T-cell (primary cell): ENCODE data around the gene RPTN. TPM values are rescaled to one million over a fixed set of nuclear protein-coding genes. Genes with fewer than 3 reads are reported as not detected.
A peak's percentile ranks its signal among the peaks of the same experiment; 100 is the strongest.

Experiments
- ATAC-seq, 4 experiments: fragments of 200-7000 bp in 3 of 4; fragments of 150-1000 bp in 1 of 4; cut with Tn5 transposase; replicated peaks in 1 of 4; 1 replicate in 3 of 4; 2 replicates in 1 of 4; pipeline ENCODE4 v1.10.0; 2021; ENCODE audit warnings: moderate library complexity in 3 of 4, mild to moderate bottlenecking in 2 of 4, moderate number of reproducible peaks in 1 of 4
- CTCF ChIA-PET, 2 donors: fragments of 300-600 bp; sonication (Branson Sonifier 250); formaldehyde crosslinking; loops; one replicate each; lab custom pipeline; 2022; ENCODE audit warnings: antibody characterized with exemption in 2 of 2; lab: Charles Lee
- POLR2A ChIA-PET, 2 donors: fragments of 300-600 bp; sonication (Branson Sonifier 250); formaldehyde crosslinking; loops; one replicate each; lab custom pipeline; 2022; ENCODE audit warnings: antibody characterized with exemption in 2 of 2; lab: Charles Lee
- DNase-seq, 35 experiments: peaks; one replicate each; pipeline versions ENCODE4 v3.0.0 to v3.0.0-alpha.2; 2013 to 2023
- H3K27ac ChIP-seq: one replicate; pipeline ENCODE4 v1.5.1; 2013; ENCODE audit warnings: low read length
- H3K27me3 ChIP-seq, 2 experiments: replicated peaks in 1 of 2; 1 replicate in 1 of 2; 2 replicates in 1 of 2; pipeline versions ENCODE4 v1.6.1 to v1.7.0; 2013; ENCODE audit warnings: low read length in 1 of 2, mixed read lengths in 1 of 2; ENCODE audit not compliant: control insufficient read depth in 2 of 2, insufficient read depth in 2 of 2; ENCODE audit errors: extremely low read depth in 1 of 2
- H3K36me3 ChIP-seq, 2 donors: 1 replicate in 1 of 2; 2 replicates in 1 of 2; pipeline versions ENCODE4 v1.6.1 to v1.7.0; 2013; ENCODE audit warnings: low read length in 1 of 2; ENCODE audit not compliant: control insufficient read depth in 2 of 2, insufficient read depth in 1 of 2; ENCODE audit errors: extremely low read depth in 1 of 2
- H3K4me1 ChIP-seq, 2 experiments: 1 replicate in 1 of 2; 2 replicates in 1 of 2; pipeline versions ENCODE4 v1.6.1 to v1.7.0; 2013; ENCODE audit warnings: low read length in 2 of 2, mixed read lengths in 1 of 2; ENCODE audit not compliant: insufficient read depth in 2 of 2, control insufficient read depth in 1 of 2; ENCODE audit errors: extremely low read depth in 1 of 2
- H3K4me3 ChIP-seq, 2 donors: 1 replicate in 1 of 2; 2 replicates in 1 of 2; pipeline versions ENCODE4 v1.5.1 to v1.7.0; 2013; ENCODE audit warnings: mild to moderate bottlenecking in 2 of 2, low read length in 1 of 2, moderate library complexity in 1 of 2; ENCODE audit not compliant: control insufficient read depth in 1 of 2; ENCODE audit errors: extremely low read depth in 1 of 2
- H3K9me3 ChIP-seq: 2 replicates; pipeline ENCODE4 v1.7.0; 2013
- H3K27ac Mint-ChIP-seq, 2 donors: one replicate each; pipeline ENCODE4 v1.8.0; 2020 to 2021; ENCODE audit warnings: mild to moderate bottlenecking in 2 of 2, mixed read lengths in 2 of 2
- H3K27me3 Mint-ChIP-seq, 2 donors: one replicate each; pipeline ENCODE4 v1.8.0; 2021 to 2022; ENCODE audit warnings: mixed read lengths in 2 of 2
- H3K36me3 Mint-ChIP-seq: one replicate; pipeline ENCODE4 v1.8.0; 2021; ENCODE audit warnings: mixed read lengths
- H3K4me1 Mint-ChIP-seq, 3 donors: one replicate each; pipeline ENCODE4 v1.8.0; 2020 to 2022; ENCODE audit warnings: mixed read lengths in 3 of 3, mild to moderate bottlenecking in 1 of 3
- H3K4me3 Mint-ChIP-seq, 3 donors: one replicate each; pipeline ENCODE4 v1.8.0; 2020 to 2022; ENCODE audit warnings: mild to moderate bottlenecking in 3 of 3, mixed read lengths in 3 of 3, moderate library complexity in 3 of 3
- H3K9me3 Mint-ChIP-seq, 3 donors: one replicate each; pipeline ENCODE4 v1.8.0; 2020 to 2022; ENCODE audit warnings: mixed read lengths in 3 of 3
- WGBS: methylation state at CpG from one replicate; pipeline ENCODE4 v1.1.5; 2013; ENCODE audit warnings: missing lambda C conversion rate; ENCODE audit not compliant: insufficient coverage; 5-methylcytosine and 5-hydroxymethylcytosine counted together
- total RNA-seq, 35 experiments: library from RNA in 6 of 35; stranded (reverse) in 6 of 35; fragments of 120-200 nt in 1 of 35; gene quantifications; one replicate each; pipeline versions ENCODE4 v1.2.1 to v1.2.4 and lab custom pipeline; 2013 to 2026

The RPTN gene
- total RNA-seq, 5 donors from 2014 or later (not counting 1 experiment from before 2014, with no cell fraction given), result not detected

- no peaks in the 10 kb centered on the region for H3K36me3 ChIP-seq
- H3K4me1 Mint-ChIP-seq, result no peaks in the 10 kb centered on the region
- H3K4me3 ChIP-seq, result no peak overlapping the region
- H3K9me3 ChIP-seq, result peaks cover 2% of the 10 kb centered on the region
- peaks cover 28 to 39% of the 10 kb centered on the region in 2 donors for H3K27me3 Mint-ChIP-seq
- no peak overlapping the region for H3K4me3 Mint-ChIP-seq
- peaks cover 0 to 14% (median 14%) of the 10 kb centered on the region in 3 donors for H3K9me3 Mint-ChIP-seq
- no peak overlapping the region for H3K27ac ChIP-seq
- peaks cover 0 to 2% of the 10 kb centered on the region in 2 experiments for H3K27me3 ChIP-seq
- CTCF ChIA-PET, result no interaction called here
- peak in 1 of 35 experiments; percentile 24 for DNase-seq
- no CpG with 5 or more reads among the region's 1 CpG for WGBS
- ATAC-seq, result no peak
- no peaks in the 10 kb centered on the region for H3K36me3 Mint-ChIP-seq
- H3K27ac Mint-ChIP-seq, result no peak overlapping the region
- POLR2A ChIA-PET, result no interaction called here
- H3K4me1 ChIP-seq, result no peaks in the 10 kb centered on the region
These were observed 16.9 kb downstream of the RPTN start for GRCh38 chr1:152141971-152142584.

DNA sequence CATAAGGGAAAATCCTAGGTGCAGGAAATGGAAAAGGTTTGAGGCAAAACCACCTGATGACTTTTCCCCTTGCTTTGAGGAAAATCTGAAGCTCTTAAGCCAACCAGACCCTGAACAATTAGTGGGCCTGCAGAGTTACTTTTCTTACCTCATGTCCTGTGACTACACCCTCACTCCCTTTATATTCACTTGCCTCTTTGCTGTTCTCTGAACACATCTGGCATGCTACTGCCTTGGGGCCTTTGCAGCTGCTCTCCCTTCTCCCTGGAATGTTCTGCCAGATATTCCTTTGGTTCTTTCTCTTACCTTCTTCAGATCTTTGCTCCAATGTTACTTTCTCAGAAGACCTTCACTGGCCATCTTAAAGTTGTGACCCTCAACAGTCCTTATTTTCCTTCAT lies 21.8 kb downstream of the RPTN start:
- CTCF ChIA-PET, result no interaction called here
- peaks cover 23 to 28% of the 10 kb centered on the region in 2 donors for H3K27me3 Mint-ChIP-seq
- Histone ChIP-seq H3K36me3 (no peaks in the 10 kb centered on the region), H3K27ac (no peak overlapping the region), H3K27me3 (peaks cover 2 to 5% of the 10 kb centered on the region in 2 experiments), H3K4me3 (no peak overlapping the region), H3K9me3 (peaks cover 2% of the 10 kb centered on the region), H3K4me1 (no peaks in the 10 kb centered on the region)
- H3K36me3 Mint-ChIP-seq, result no peaks in the 10 kb centered on the region
- H3K4me3 Mint-ChIP-seq, result no peak overlapping the region
- DNase-seq (no peak), ATAC-seq (no peak)
- peaks cover 4 to 13% (median 10%) of the 10 kb centered on the region in 3 donors for H3K9me3 Mint-ChIP-seq
- H3K27ac Mint-ChIP-seq, result no peak overlapping the region
- POLR2A ChIA-PET, result interaction anchor here in 1 of 2 donors (0.6 kb wide), 1 partner anchor 13 kb away, joined by 3 read pairs; no protein-coding TSS in a partner anchor
- H3K4me1 Mint-ChIP-seq, result no peaks in the 10 kb centered on the region

- Mint-ChIP-seq H3K27me3 (peaks cover 49 to 60% of the 10 kb centered on the region in 2 donors), H3K9me3 (peaks cover 4 to 13% (median 10%) of the 10 kb centered on the region in 3 donors), H3K4me1 (no peaks in the 10 kb centered on the region), H3K4me3 (no peak overlapping the region), H3K36me3 (no peaks in the 10 kb centered on the region), H3K27ac (no peak overlapping the region)
- ATAC-seq, result no peak
- no peak overlapping the region for H3K4me3 ChIP-seq
- no peaks in the 10 kb centered on the region for H3K36me3 ChIP-seq
- CTCF ChIA-PET, result no interaction called here
- no peak for DNase-seq
- H3K27ac ChIP-seq, result no peak overlapping the region
- no peaks in the 10 kb centered on the region for H3K4me1 ChIP-seq
- POLR2A ChIA-PET, result interaction anchor here in 1 of 2 donors (0.5 kb wide), 1 partner anchor 16 kb away, joined by 3 read pairs; no protein-coding TSS in a partner anchor
- H3K27me3 ChIP-seq, result peaks cover 8 to 13% of the 10 kb centered on the region in 2 experiments
- peaks cover 2% of the 10 kb centered on the region for H3K9me3 ChIP-seq
These were observed 28.8 kb downstream of the RPTN start for GRCh38 chr1:152130186-152130585.

GRCh38 chr1:152127673-152128072 lies 31.4 kb downstream of the RPTN start:
- Mint-ChIP-seq H3K27me3 (peaks cover 52 to 69% of the 10 kb centered on the region in 2 donors), H3K4me3 (no peak overlapping the region), H3K4me1 (no peaks in the 10 kb centered on the region), H3K36me3 (no peaks in the 10 kb centered on the region), H3K9me3 (peaks cover 0 to 5% (median 3%) of the 10 kb centered on the region in 3 donors), H3K27ac (no peak overlapping the region)
- DNase-seq (no peak), ATAC-seq (no peak)
- Histone ChIP-seq H3K36me3 (no peaks in the 10 kb centered on the region), H3K4me3 (no peak overlapping the region), H3K27ac (no peak overlapping the region), H3K4me1 (no peaks in the 10 kb centered on the region), H3K27me3 (peaks cover 11 to 24% of the 10 kb centered on the region in 2 experiments), H3K9me3 (peaks cover 2% of the 10 kb centered on the region)
- POLR2A ChIA-PET, result no interaction called here
- CTCF ChIA-PET, result no interaction called here

- no peak for DNase-seq
- Mint-ChIP-seq H3K36me3 (no peaks in the 10 kb centered on the region), H3K9me3 (no peaks in the 10 kb centered on the region), H3K27me3 (peaks cover 55 to 70% of the 10 kb centered on the region in 2 donors), H3K4me3 (no peak overlapping the region), H3K27ac (no peak overlapping the region), H3K4me1 (no peaks in the 10 kb centered on the region)
- ChIA-PET POLR2A (no interaction called here), CTCF (interaction anchor here in 1 of 2 donors (0.6 kb wide), 1 partner anchor 74 kb away, joined by 3 read pairs; no protein-coding TSS in a partner anchor)
- no peak overlapping the region for H3K27ac ChIP-seq
- ATAC-seq, result no peak
- H3K27me3 ChIP-seq, result peaks cover 8 to 18% of the 10 kb centered on the region in 2 experiments
- WGBS, result 40% methylated on average over 2 of the region's 6 CpGs
- no peaks in the 10 kb centered on the region for H3K36me3 ChIP-seq
- H3K4me1 ChIP-seq, result no peaks in the 10 kb centered on the region
- H3K9me3 ChIP-seq, result peaks cover 2% of the 10 kb centered on the region
- H3K4me3 ChIP-seq, result no peak overlapping the region
These were observed 33.1 kb downstream of the RPTN start for GRCh38 chr1:152125834-152126443.

DNA sequence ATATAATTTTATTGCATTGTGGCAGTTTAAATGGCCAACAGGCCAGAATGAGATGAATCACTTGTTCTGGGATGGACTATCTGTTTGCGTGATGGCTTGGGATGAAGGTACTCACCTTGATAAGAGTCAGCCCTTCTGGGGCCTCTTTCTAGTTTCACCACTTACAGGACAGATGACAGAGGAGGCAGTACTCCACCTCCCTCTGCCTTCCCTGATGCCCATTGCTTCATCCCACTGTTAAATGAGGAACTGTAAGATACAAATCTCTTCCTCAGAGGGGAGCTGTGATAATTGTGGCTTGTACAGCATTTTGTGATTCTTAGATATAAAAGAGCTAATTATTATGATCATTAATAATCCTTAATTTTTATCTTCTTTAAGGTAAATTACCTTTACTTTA lies 40.1 kb downstream of the RPTN start:
- no peak overlapping the region for H3K27ac ChIP-seq
- CTCF ChIA-PET, result no interaction called here
- H3K27me3 ChIP-seq, result peaks cover 10 to 11% of the 10 kb centered on the region in 2 experiments
- no peak overlapping the region for H3K27ac Mint-ChIP-seq
- H3K9me3 ChIP-seq, result no peaks in the 10 kb centered on the region
- no peaks in the 10 kb centered on the region for H3K4me1 ChIP-seq
- DNase-seq (no peak), ATAC-seq (no peak)
- H3K36me3 ChIP-seq, result no peaks in the 10 kb centered on the region
- no CpG with 5 or more reads among the region's 1 CpG for WGBS
- peaks cover 41% of the 10 kb centered on the region in 2 donors for H3K27me3 Mint-ChIP-seq
- POLR2A ChIA-PET, result no interaction called here
- no peak overlapping the region for H3K4me3 Mint-ChIP-seq
- H3K9me3 Mint-ChIP-seq, result no peaks in the 10 kb centered on the region
- no peak overlapping the region for H3K4me3 ChIP-seq
- no peaks in the 10 kb centered on the region for H3K36me3 Mint-ChIP-seq
- no peaks in the 10 kb centered on the region for H3K4me1 Mint-ChIP-seq
